K562 (cell line): ENCODE results near the gene FMC1. TPM values are rescaled to one million over a fixed set of nuclear protein-coding genes. Genes with fewer than 3 reads are reported as not detected.

Experiments
- BRD9 ChIP-seq: fragments of 450-650 bp; IDR thresholded peaks from 2 replicates; pipeline ENCODE4 v1.6.1; 2018; ENCODE audit warnings: low read depth; ENCODE audit not compliant: partially characterized antibody
- GABPA ChIP-seq: fragments of 200-800 bp; sonication (Bioruptor generic); conservative IDR thresholded peaks from 2 replicates; pipeline ENCODE4 v1.6.1; 2016; ENCODE audit warnings: low read depth, missing genetic modification characterization, missing compliant biosample characterization
- HOXB6 ChIP-seq: fragments of 250-450 bp; sonication (Bioruptor Pico); IDR thresholded peaks from 2 replicates; pipeline ENCODE4 v1.5.1; 2022; ENCODE audit warnings: mild to moderate bottlenecking, borderline replicate concordance
- IFI16 ChIP-seq: fragments of 250-450 bp; sonication (Bioruptor Pico); IDR thresholded peaks from 2 replicates; pipeline ENCODE4 v2.1.2; 2022; ENCODE audit warnings: mild to moderate bottlenecking, inconsistent platforms
- KLF13 ChIP-seq: fragments of 450-650 bp; IDR thresholded peaks from 2 replicates; pipeline ENCODE4 v1.6.1; 2016; ENCODE audit warnings: missing genetic modification characterization, low read depth, mild to moderate bottlenecking, missing compliant biosample characterization, moderate library complexity, borderline replicate concordance
- KLF16 ChIP-seq: IDR thresholded peaks from 2 replicates; pipeline ENCODE4 v1.6.1; 2016; ENCODE audit warnings: antibody characterized with exemption
- MAFK ChIP-seq: IDR thresholded peaks from 2 replicates; pipeline ENCODE4 v1.6.1; 2011; ENCODE audit warnings: low read length, improper control_type of control experiment
- PTRF ChIP-seq: fragments of 450-650 bp; IDR thresholded peaks from 2 replicates; pipeline ENCODE4 v1.6.1; 2016; ENCODE audit warnings: mild to moderate bottlenecking, missing genetic modification characterization, missing compliant biosample characterization
- SNAPC5 ChIP-seq: fragments of 250-450 bp; sonication (Bioruptor Pico); IDR thresholded peaks from 2 replicates; pipeline ENCODE4 v1.8.0; 2021; ENCODE audit warnings: moderate library complexity, mild to moderate bottlenecking, inconsistent platforms
- ZBTB40 ChIP-seq, 2 experiments: fragments of 450-650 bp in 1 of 2; sonication (generic) in 1 of 2; formaldehyde crosslinking in 1 of 2; IDR thresholded peaks; 2 replicates each; pipeline versions ENCODE4 v1.7.1 to v1.9.0; 2016 to 2022; ENCODE audit warnings: inconsistent platforms in 1 of 2, mild to moderate bottlenecking in 1 of 2, missing genetic modification reagents in 1 of 2
- ZNF609 ChIP-seq: sonication (generic); formaldehyde crosslinking; IDR thresholded peaks from 2 replicates; pipeline ENCODE4 v1.8.1; 2023; ENCODE audit warnings: missing genetic modification reagents, mild to moderate bottlenecking, borderline replicate concordance
- polyA plus RNA-seq, 8 experiments: library from polyadenylated mRNA; depleted of rRNA in 4 of 8; stranded (reverse) in 5 of 8; unstranded in 3 of 8; fragments of >200 nt; fragmentation: Nextera tagmentation in 2 of 8; fragmentation: Illumina TruSeq in 1 of 8; extraction: Ambion mirVana in 2 of 8; extraction: Trizol in 1 of 8; gene quantifications; 2 replicates each; pipeline versions ENCODE4 v1.2.1 to v1.2.3, GENCODE V29; 2011 to 2014; ENCODE audit warnings: inconsistent platforms in 1 of 8, missing spikeins in 1 of 8
- total RNA-seq, 7 experiments: library from RNA; depleted of rRNA in 6 of 7; stranded (reverse); fragments of >200 nt in 6 of 7; fragmentation: Illumina TruSeq in 2 of 7; extraction: Trizol in 2 of 7; gene quantifications; 2 replicates each; pipeline versions ENCODE4 v1.2.1 to v1.2.3, GENCODE V29; 2011 to 2021; ENCODE audit warnings: low replicate concordance in 1 of 7

The FMC1 gene
- total and polyA plus RNA-seq, 9 of the 15 experiments (the other 6 are each of a cell fraction or from before 2014, with no cell fraction given) = 14.0 to 116 (median 29.0) TPM

GRCh38 chr7:139340037-139340807 lies 915 bp upstream of the FMC1 start (continued):
- TF ChIP-seq ZBTB40 (IDR thresholded peaks at IDR 0.05) (peak; percentile 99), ZBTB40 (CRISPR knock-in tag; IDR thresholded peaks at IDR 0.05) (no peak), BRD9 (peak; percentile 99), IFI16 (no peak), GABPA (tag) (peak; percentile 99), PTRF (tag) (no peak), HOXB6 (CRISPR knock-in tag) (no peak), ZNF609 (CRISPR knock-in tag) (no peak; the same call in 1 of the 2 replicates), KLF16 (peak; percentile 79), SNAPC5 (CRISPR knock-in tag) (no peak), KLF13 (peak; percentile 67), MAFK (peak; percentile 28; the same call in 1 of the 2 replicates)
